Coronary artery (tissue), 2 donors: Measurements from ENCODE around the gene AGXT2.

ENCODE experiments used
- DNase-seq: peaks from one replicate; pipeline ENCODE4 v3.0.0-alpha.2; 2017; ENCODE audit warnings: low spot score
- H3K27ac ChIP-seq, 2 donors: fragments of 200-600 bp; sonication (generic); one replicate each; pipeline ENCODE4 v1.5.1; 2016 to 2019
- H3K4me3 ChIP-seq: fragments of 200-600 bp; sonication (generic); 2 replicates; pipeline ENCODE4 v1.5.1; 2016; ENCODE audit warnings: mild to moderate bottlenecking, moderate library complexity
- TF ChIP-seq, protein P1 (sequence below): fragments of 200-600 bp; sonication (generic); IDR thresholded peaks from one replicate; pipeline ENCODE4 v1.5.1; 2019; ENCODE audit warnings: antibody characterized with exemption

AGXT2 gene

DNA sequence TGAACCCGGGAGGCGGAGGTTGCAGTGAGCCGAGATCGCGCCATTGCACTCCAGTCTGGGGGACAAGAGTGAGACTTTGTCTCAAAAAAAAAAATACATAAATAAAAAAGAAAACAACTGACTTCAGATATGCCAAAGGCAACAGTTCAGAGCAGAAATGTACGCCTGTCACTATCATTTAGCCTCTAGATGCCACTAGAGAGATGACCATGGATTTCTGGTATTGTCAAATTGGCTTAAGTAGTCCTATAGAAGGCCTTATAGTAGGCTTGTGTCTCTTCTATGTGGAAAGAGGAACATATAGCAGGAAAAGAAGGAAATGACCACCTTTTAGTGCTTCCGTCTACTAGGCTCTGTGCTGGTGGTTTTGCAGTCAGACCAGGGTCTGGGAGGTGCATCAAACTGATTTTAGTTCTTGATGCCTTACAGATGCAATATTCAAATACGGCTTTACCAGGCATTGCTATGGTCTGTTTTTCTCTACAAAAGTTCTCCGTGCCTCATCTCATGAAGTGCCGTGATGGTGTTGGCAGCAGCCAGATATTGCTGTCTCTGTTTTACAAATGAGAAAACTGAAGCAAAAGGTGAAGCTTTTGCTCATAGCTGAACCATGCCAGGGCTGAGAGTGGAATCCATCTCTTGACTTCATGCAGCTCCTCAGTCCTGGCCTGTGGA, 17.2 kb downstream of the AGXT2 start:
- no peak for DNase-seq

DNA sequence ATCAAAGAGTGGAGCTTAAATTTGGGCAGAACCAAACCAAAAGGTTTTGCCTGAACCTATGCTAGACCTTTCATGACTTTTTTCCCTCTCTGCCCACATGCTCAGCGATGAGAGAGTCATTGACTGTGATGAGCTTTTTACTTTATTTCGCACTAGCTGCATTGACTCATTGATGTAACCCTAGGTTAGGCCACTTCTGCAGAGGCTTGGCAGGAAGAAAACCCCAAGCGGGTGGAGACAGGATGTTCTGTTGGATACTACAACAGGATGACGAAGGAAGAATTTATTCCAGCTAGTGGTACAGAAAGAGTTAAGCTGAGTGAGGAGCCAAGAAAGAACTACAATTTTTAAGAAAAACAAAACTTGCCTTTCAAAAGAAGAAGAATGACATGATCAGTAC, 18.4 kb downstream of the AGXT2 start:
- TF ChIP-seq, protein P1, sequence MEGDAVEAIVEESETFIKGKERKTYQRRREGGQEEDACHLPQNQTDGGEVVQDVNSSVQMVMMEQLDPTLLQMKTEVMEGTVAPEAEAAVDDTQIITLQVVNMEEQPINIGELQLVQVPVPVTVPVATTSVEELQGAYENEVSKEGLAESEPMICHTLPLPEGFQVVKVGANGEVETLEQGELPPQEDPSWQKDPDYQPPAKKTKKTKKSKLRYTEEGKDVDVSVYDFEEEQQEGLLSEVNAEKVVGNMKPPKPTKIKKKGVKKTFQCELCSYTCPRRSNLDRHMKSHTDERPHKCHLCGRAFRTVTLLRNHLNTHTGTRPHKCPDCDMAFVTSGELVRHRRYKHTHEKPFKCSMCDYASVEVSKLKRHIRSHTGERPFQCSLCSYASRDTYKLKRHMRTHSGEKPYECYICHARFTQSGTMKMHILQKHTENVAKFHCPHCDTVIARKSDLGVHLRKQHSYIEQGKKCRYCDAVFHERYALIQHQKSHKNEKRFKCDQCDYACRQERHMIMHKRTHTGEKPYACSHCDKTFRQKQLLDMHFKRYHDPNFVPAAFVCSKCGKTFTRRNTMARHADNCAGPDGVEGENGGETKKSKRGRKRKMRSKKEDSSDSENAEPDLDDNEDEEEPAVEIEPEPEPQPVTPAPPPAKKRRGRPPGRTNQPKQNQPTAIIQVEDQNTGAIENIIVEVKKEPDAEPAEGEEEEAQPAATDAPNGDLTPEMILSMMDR = no peak
- no peak for DNase-seq
- no peak overlapping the region for H3K4me3 ChIP-seq
- no peak overlapping the region for H3K27ac ChIP-seq

More for the DNA sequence above, 17.2 kb downstream of the AGXT2 start:
- Histone ChIP-seq H3K27ac (no peak overlapping the region), H3K4me3 (no peak overlapping the region)
- TF ChIP-seq, protein P1 = no peak

DNA sequence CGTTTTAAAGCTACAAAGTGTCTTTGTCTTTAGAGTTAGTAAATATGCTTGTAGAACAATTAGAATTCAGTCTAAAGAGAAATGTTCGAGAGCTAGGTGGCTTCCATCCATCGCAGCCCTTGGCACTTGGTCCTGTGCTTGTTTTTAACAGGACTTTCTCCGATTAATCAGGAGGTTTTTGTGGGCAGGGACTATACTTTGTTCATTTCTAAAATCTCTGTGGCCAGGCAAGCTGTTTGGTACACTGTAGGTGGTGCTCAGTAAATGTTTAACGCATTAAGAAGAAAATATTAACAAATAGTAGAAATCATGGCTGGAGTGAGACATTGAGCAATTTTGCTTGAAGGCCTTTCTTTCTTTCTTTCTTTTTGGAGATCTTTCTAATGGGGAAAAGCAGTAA, 20.8 kb downstream of the AGXT2 start:
- TF ChIP-seq, protein P1 = no peak
- no peak overlapping the region for H3K4me3 ChIP-seq

DNA sequence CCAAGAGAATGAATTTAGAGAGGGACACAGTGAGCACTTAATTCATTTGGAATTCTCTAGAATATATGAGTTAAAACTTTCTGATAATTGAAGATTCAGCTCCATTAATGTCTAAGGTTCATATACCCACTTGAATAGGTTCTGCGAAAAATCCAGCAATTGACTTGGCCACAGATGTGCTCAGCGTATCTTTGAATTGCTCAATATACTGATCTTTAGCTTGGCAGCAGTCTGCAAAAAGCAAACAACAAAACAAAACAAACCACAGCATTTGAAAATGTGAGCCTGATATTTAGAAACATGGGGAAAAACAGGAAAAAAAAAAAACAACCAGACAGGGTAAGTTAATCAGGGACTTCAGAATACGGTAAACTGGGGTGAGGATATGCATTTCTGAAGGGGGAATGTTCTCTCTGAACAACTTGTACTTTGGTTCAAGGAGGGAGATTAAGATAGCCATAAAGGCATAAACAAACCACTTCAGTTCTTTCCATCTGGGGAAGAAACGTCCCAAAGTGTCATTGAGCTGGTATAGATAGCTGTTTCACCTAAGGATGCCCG, 21.4 kb downstream of the AGXT2 start:
- H3K27ac ChIP-seq = no peak overlapping the region
- no peak overlapping the region for H3K4me3 ChIP-seq
- TF ChIP-seq, protein P1 = no peak
- no peak for DNase-seq

More for the DNA sequence above, 20.8 kb downstream of the AGXT2 start:
- no peak overlapping the region for H3K27ac ChIP-seq
- no peak for DNase-seq

DNA sequence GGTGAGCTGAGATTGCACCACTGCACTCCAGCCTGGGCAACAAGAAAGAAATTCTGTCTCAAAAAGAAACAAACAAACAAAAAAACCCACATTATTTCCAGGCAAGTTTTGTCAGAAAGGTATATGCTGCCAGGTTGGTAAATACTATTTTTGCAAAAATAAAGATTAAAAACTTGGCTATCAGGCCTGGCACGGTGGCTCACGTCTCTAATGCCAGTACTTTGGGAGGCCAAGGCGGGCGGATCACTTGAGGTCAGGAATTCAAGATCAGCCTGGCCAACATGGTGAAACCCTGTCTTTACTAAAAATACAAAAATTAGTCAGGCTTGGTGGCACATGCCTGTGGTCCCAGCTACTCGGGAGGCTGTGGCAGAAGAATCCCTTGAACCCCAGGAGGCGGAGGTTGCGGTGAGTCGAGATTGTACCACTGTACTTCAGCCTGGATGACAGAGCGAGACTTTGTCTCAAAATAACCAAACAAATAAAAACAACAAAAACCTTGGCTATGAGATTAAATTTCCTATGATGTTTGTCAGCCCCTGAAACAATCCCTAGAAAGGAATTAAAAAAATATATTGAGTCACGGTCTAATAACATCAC, 22.7 kb downstream of the AGXT2 start:
- no peak for DNase-seq
- TF ChIP-seq, protein P1 = no peak

DNA sequence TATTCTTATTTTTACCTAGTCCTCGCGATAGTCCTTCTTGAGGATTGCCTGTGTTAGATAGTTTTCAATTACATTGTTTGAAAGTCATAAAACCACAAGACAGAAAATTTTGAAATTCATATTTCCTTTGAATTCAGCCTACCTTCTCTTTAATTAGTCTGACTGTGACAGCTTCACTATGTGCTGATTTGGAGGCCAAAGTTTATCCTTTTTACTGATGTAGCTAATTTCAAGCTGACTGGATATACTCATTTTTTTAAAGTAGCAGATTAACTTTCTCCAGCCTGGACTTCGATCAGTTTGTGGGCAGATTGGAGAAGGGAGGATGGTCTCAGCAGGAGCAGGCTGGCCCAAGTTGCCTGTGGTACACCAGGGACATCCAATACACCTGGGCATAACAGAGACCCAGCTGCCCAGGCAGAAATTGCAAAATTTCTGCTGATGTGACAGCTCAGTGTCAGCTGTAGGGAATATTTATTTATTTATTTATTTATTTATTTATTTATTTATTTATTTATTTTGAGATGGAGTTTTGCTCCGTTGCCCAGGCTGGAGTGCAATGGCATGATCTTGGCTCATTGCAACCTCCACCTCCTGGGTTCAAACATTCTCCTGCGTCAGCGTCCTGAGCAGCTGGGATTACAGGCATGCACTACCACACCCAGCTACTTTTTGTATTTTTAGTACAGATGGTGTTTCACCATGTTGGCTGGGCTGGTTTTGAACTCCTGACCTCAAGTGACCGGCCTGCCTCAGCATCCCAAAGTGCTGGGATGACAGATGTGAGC, 24.2 kb downstream of the AGXT2 start:
- Histone ChIP-seq H3K4me3 (no peak overlapping the region), H3K27ac (no peak overlapping the region)
- TF ChIP-seq, protein P1 = no peak
- no peak for DNase-seq

More for the DNA sequence above, 22.7 kb downstream of the AGXT2 start:
- H3K27ac ChIP-seq = no peak overlapping the region
- H3K4me3 ChIP-seq = no peak overlapping the region
